SK-N-MC (cell line): ENCODE results near the gene KCND2.

ENCODE experiments used
- DNase-seq: peaks from one replicate; pipeline ENCODE4 v3.0.0-alpha.2; 2011; ENCODE audit warnings: low read depth, low spot score
- H3K27ac ChIP-seq: fragments of 200-600 bp; sonication (generic); 2 replicates; pipeline ENCODE4 v1.5.1; 2016; ENCODE audit warnings: mixed run types
- H3K36me3 ChIP-seq: fragments of 200-600 bp; sonication (generic); 2 replicates; pipeline ENCODE4 v1.6.1; 2017; ENCODE audit warnings: antibody characterized with exemption, low read length, mixed read lengths; ENCODE audit not compliant: insufficient read depth
- H3K4me3 ChIP-seq: fragments of 200-600 bp; sonication (generic); 2 replicates; pipeline ENCODE4 v1.5.1; 2016
- H3K9ac ChIP-seq: fragments of 200-600 bp; sonication (generic); 2 replicates; pipeline ENCODE4 v1.8.0; 2017; ENCODE audit warnings: mixed run types, mixed read lengths; ENCODE audit not compliant: insufficient read length
- H3K9me3 ChIP-seq: fragments of 200-600 bp; sonication (generic); 2 replicates; pipeline ENCODE4 v1.6.1; 2017; ENCODE audit warnings: low read depth, mild to moderate bottlenecking, antibody characterized with exemption, low read length, moderate library complexity, mixed read lengths
- EZH2 ChIP-seq: fragments of 200-600 bp; sonication (generic); IDR thresholded peaks from one replicate; pipeline ENCODE4 v1.6.1; 2017; ENCODE audit warnings: antibody characterized with exemption
- FOXP2 ChIP-seq: optimal IDR thresholded peaks from 2 replicates; pipeline ENCODE3; 2011; ENCODE audit warnings: mild to moderate bottlenecking, moderate library complexity; ENCODE audit not compliant: insufficient read depth; ENCODE audit errors: extremely low read length, control extremely low read depth
- POLR2AphosphoS5 ChIP-seq: IDR thresholded peaks from 2 replicates; pipeline ENCODE4 v1.6.1; 2012; ENCODE audit warnings: mild to moderate bottlenecking, low read depth, low read length, borderline replicate concordance

Gene KCND2

GRCh38 chr7:120709252-120709971 is 436.4 kb downstream of the KCND2 start:
- Histone ChIP-seq H3K36me3 (no peaks in the 10 kb centered on the region), H3K9me3 (no peaks in the 10 kb centered on the region), H3K9ac (no peak overlapping the region), H3K27ac (peak overlapping the region; percentile 23; the same call in 1 of the 2 replicates), H3K4me3 (0 out of 2 replicates have a peak overlapping the region, but pooled peaks have one; percentile 5)
- peak; percentile 40 for DNase-seq
- TF ChIP-seq EZH2: no peak
- no peak for TF ChIP-seq FOXP2
- TF ChIP-seq POLR2AphosphoS5: no peak

- no peak for DNase-seq
- Histone ChIP-seq H3K4me3 (no peak overlapping the region), H3K27ac (no peak overlapping the region), H3K9me3 (no peaks in the 10 kb centered on the region), H3K9ac (no peak overlapping the region), H3K36me3 (no peaks in the 10 kb centered on the region)
- no peak for TF ChIP-seq FOXP2
- TF ChIP-seq POLR2AphosphoS5: no peak
- TF ChIP-seq EZH2: no peak
Observed at GRCh38 chr7:120709972-120710320, 437.0 kb downstream of the KCND2 start.

GRCh38 chr7:120714945-120715344 is 442.0 kb downstream of the KCND2 start:
- no peak overlapping the region for H3K27ac ChIP-seq
- H3K36me3 ChIP-seq: no peaks in the 10 kb centered on the region
- H3K9ac ChIP-seq: no peak overlapping the region
- DNase-seq: no peak
- no peaks in the 10 kb centered on the region for H3K9me3 ChIP-seq
- no peak for TF ChIP-seq POLR2AphosphoS5
- no peak for TF ChIP-seq EZH2
- no peak for TF ChIP-seq FOXP2
- H3K4me3 ChIP-seq: no peak overlapping the region

GRCh38 chr7:120716307-120716706 is 443.3 kb downstream of the KCND2 start:
- no peak for DNase-seq
- Histone ChIP-seq H3K9me3 (no peaks in the 10 kb centered on the region), H3K9ac (no peak overlapping the region), H3K27ac (no peak overlapping the region), H3K36me3 (no peaks in the 10 kb centered on the region), H3K4me3 (no peak overlapping the region)
- TF ChIP-seq POLR2AphosphoS5 (no peak), EZH2 (no peak), FOXP2 (no peak)

GRCh38 chr7:120717166-120717565 is 444.2 kb downstream of the KCND2 start:
- no peak overlapping the region for H3K27ac ChIP-seq
- DNase-seq: no peak
- no peaks in the 10 kb centered on the region for H3K9me3 ChIP-seq
- no peaks in the 10 kb centered on the region for H3K36me3 ChIP-seq
- no peak overlapping the region for H3K4me3 ChIP-seq
- H3K9ac ChIP-seq: no peak overlapping the region
- TF ChIP-seq FOXP2 (no peak), POLR2AphosphoS5 (no peak), EZH2 (no peak)

GRCh38 chr7:120718361-120718760 is 445.4 kb downstream of the KCND2 start:
- no peak overlapping the region for H3K9ac ChIP-seq
- H3K27ac ChIP-seq: no peak overlapping the region
- no peak overlapping the region for H3K4me3 ChIP-seq
- no peak for DNase-seq
- no peaks in the 10 kb centered on the region for H3K9me3 ChIP-seq
- TF ChIP-seq EZH2: no peak
- TF ChIP-seq POLR2AphosphoS5: no peak
- no peak for TF ChIP-seq FOXP2
- no peaks in the 10 kb centered on the region for H3K36me3 ChIP-seq

GRCh38 chr7:120720317-120720716 is 447.3 kb downstream of the KCND2 start:
- Histone ChIP-seq H3K27ac (no peak overlapping the region), H3K9me3 (no peaks in the 10 kb centered on the region), H3K36me3 (no peaks in the 10 kb centered on the region), H3K9ac (no peak overlapping the region), H3K4me3 (no peak overlapping the region)
- TF ChIP-seq POLR2AphosphoS5 (no peak), FOXP2 (no peak), EZH2 (no peak)
- DNase-seq: no peak

GRCh38 chr7:120723465-120724385 is 450.8 kb downstream of the KCND2 start:
- H3K9me3 ChIP-seq: no peaks in the 10 kb centered on the region
- no peak overlapping the region for H3K9ac ChIP-seq
- no peak for DNase-seq
- no peak overlapping the region for H3K27ac ChIP-seq
- TF ChIP-seq FOXP2: no peak
- TF ChIP-seq EZH2: no peak
- no peak for TF ChIP-seq POLR2AphosphoS5
- no peaks in the 10 kb centered on the region for H3K36me3 ChIP-seq
- no peak overlapping the region for H3K4me3 ChIP-seq

- H3K36me3 ChIP-seq: no peaks in the 10 kb centered on the region
- no peaks in the 10 kb centered on the region for H3K9me3 ChIP-seq
- H3K4me3 ChIP-seq: no peak overlapping the region
- no peak for DNase-seq
- TF ChIP-seq FOXP2 (no peak), EZH2 (no peak), POLR2AphosphoS5 (no peak)
- no peak overlapping the region for H3K9ac ChIP-seq
- no peak overlapping the region for H3K27ac ChIP-seq
Observed at GRCh38 chr7:120724448-120724847, 451.5 kb downstream of the KCND2 start.
